HG02588 (cell line): Measurements from ENCODE around the gene PIGL.

Experiments used
- ATAC-seq: cut with Tn5 transposase; IDR thresholded peaks from one replicate; pipeline ENCODE4 v1.9.1; 2021; ENCODE audit warnings: mild to moderate bottlenecking, moderate library complexity; ENCODE audit not compliant: unreplicated experiment

Gene PIGL

DNA sequence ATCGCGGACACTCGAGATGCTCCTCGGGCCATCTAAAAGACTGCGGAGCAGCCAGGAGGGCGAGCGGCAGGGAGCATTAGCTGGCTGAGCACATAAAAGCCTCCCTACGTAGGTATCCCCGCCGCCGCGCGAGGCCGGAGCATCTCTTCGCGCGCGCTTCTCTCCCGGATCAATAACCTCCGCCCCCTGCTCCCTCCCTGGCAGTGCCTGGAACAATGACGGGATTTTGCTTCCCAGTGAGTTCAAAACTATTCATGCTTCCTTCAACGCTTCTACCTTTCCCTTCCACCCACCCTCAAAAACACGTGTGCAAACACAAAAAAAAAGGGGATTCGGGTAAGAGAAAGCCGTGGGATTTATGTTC is 135.3 kb downstream of the PIGL start:
- ATAC-seq: no peak

DNA sequence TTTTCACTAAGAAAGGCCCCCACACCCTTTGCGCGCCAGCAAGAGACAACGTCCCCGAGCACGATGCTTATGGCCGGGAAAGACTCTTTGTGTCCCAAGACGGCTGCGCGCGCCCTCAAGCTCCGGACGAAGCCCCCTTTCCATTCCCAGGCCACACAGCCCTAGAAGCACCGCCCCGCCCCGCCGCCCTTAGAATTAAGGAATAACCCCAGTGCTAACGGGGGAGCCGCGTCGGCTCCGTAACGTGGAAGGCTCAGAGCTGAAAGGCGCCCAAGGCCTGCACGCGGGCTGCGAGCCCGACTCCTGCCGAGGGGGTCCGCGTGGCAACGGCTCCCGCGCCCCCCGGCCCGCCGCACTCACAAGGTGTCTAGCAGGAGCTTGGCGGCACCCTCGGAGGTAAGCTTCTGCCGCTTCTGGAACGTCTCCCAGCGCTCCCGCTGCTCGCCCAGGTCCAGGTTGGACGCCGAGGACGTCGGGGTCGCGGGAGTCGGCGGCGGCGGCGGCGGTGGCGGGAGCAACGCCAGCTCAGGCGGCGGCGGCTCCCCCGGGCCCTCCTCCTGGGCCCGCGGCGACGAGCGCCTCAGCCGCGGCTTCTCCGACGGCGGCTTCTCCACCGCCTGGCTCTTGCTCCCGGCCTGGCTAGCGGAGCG is 135.8 kb downstream of the PIGL start:
- peak; percentile 43 for ATAC-seq

DNA sequence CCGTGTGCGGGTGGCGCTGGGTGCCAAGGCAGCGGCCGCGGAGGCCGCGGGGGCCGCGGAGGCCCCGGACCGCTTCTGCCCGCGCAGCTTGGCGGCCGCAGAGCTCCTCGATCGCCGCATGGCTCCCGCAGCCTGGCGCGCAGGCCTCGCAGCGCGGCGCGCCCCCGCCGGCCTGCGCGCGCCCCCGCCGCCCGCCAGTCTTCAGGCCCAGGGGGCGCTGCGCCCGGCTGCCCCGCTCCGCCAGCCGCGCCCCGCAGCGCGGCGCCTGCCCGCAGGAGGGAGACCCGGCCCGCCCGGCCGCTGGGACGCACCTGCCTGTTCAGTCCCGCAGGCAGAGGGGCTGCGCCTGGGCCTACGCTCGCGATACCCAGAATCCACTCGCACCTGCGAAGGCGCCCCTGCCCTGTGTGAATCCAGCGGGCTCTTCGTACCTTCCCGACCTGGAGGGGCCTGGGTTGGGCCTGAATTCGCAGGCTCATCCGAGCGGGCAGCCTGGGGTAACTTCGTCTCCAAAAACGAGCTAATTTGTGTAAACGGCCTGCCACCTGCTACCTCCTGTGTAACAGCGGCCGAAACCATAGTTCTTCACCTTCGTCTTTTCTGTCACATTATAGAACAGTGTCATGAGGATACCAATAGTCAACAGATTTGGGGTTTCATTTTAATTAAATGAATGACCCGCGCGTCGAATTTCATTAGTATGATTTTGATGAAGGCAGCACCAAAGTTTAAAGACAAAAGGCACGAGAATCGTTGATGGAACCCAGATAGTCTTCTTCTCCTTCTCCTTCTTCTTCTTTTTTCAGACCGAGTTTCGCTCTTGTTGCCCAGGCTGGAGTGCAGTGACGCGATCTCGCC is 136.5 kb downstream of the PIGL start, which contains the start of gene CENPV:
Gene CENPV (minus strand): TSS at position 153 of the 858 bp plus-strand sequence. CDS start 33 bp downstream, at position 120.
- peak; percentile 78 for ATAC-seq

DNA sequence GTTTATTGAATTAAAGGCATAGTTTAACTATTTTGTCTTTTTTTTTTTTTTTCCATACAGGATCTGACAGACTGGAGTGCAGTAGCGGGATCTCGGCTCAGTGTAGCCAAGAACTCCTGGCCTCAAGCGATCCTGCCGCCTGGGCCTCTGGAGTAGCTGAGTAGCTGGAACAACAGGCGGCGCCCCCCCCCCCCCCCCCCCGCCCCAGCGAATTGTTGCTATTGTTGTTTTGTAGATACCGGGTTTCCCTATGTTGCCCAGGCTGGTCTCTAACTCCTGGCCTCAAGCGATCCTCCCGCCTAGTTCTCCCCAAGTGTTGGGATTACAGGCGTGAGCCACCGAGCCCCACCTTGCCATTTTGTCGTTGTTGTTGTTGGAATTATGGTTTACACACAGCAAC is 137.6 kb downstream of the PIGL start:
- no peak for ATAC-seq

DNA sequence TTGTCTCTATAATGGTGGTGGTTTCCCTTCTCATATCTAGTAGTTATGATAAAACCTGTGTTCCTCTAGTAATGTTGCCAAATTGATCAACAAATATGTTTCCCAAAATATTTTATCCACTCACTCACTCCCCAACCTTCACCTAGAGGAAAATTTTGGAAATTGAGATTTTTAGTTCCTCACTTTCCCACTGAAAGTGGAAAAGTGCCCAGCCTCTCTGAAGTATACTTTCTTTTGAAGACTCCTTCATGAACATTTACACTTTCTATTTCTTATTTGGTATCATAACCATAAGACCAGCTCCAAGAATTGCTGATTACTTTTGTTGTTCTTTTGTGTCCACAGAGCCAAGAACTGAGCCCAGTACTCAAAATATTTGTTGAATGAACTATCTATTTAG is 141.4 kb downstream of the PIGL start:
- no peak for ATAC-seq

DNA sequence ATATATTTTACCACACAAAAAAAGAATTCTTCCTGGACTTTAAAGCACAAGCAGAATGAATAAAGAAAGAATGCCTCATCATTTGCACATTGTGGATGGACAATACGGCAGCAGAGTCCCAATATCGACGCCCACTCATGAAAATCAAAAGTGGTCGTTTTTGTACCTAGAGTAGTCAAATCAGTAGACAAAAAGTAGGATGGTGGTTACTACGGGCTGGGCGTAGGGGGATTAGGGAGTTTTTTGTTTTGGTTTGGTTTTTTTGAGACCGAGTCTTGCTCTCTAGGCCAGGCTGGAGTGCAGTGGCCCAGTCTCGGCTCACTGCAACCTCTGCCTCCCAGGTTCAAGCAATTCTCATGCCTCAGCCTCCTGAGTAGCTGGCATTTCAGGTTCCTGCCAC is 144.9 kb downstream of the PIGL start:
- no peak for ATAC-seq

GRCh38 chr17:16363749-16364536 is 146.9 kb downstream of the PIGL start:
- ATAC-seq: peak; percentile 68

- no peak for ATAC-seq
Observed at GRCh38 chr17:16364625-16365024, 147.6 kb downstream of the PIGL start.

DNA sequence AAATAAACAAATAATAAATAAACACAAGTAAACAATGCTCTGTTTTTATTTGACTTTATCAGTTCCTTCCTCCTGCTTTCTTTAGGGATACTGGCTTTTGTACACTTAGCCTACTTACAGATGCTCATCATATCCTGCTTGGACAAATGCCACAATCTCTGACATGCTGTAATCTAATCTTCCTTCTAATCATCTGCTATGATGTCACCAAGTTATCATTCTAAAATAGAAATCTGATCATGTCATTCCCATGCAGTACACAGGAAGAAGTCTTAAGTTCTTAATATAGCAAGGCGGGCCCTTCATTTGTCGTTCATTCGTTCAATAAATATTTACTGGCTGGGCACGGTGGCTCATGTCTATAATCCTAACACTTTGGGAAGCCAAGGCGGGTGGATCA is 154.7 kb downstream of the PIGL start:
- ATAC-seq: no peak

DNA sequence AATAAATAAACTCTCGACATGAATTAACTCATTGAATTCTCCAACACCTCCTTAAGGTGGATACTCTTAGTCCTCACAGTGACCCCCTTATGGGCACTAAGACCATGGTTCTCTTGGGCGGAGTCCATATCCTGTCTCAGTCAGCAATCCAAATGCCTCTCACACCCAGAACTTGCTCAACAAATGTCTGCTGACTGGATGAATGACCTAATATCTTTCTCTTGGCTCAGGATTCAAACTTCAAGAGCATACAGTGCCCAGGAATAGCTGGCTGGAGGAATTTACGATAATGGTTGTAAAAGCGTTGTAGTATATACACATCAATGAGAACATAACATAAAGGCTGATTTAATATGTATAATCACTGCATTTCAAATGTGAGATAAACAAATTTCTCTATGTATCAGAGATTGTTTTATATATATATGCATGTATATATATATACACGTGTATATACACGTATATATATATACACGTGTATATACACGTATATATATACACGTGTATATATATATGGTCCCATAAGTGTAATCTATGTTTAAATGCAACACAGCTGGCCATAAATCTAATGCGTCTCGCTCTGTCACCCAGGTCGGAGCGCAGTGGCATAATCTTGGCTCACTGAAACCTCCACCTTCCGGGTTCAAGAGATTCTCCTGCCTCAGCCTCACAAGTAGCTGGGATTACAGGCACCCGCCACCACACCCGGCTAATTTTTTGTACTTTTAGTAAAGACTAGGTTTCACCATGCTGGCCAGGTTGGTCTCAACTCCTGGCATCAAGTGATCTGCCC is 157.3 kb downstream of the PIGL start:
- ATAC-seq: no peak
